ENCODE data around the gene OR5K3. TPM values are rescaled to one million over a fixed set of nuclear protein-coding genes. Genes with fewer than 3 reads are reported as not detected.

OR5K3 gene
- total and polyA plus RNA-seq, 9 of the 15 experiments (the other 6 are each of a cell fraction or from before 2014, with no cell fraction given) = not detected

GRCh38 chr3:98343647-98344507 is 46.6 kb upstream of the OR5K3 start:
- no peaks in the 10 kb centered on the region for H4K20me1 ChIP-seq (replicated peaks; ENCODE audit: control insufficient read depth, insufficient read depth, low read length)
- TF ChIP-seq CGGBP1 (CRISPR knock-in tag; IDR thresholded peaks at IDR 0.05) = no peak
- TF ChIP-seq RAD21 (CRISPR knock-in tag; conservative IDR thresholded peaks at IDR 0.05 in 1 of 2, IDR thresholded peaks at IDR 0.05 in 1 of 2) = peak in 1 of 2 experiments; percentile 40; a peak in 1 of 4 replicates
- TF ChIP-seq SMC3 (conservative IDR thresholded peaks at IDR 0.05; ENCODE audit: insufficient read depth, low read depth, low read length) = 0 out of 2 replicates have a peak, but pooled peaks have one; percentile 12
- no peak for TF ChIP-seq ZNF644 (tag; IDR thresholded peaks at IDR 0.05; ENCODE audit: low read depth)
- no peak for TF ChIP-seq MXI1 (IDR thresholded peaks at IDR 0.05; ENCODE audit: low read depth, low read length)
- no peak for TF ChIP-seq ZFP30 (CRISPR knock-in tag; IDR thresholded peaks at IDR 0.05; ENCODE audit: borderline replicate concordance)
- TF ChIP-seq ZKSCAN8 (CRISPR knock-in tag; IDR thresholded peaks at IDR 0.05) = no peak
- TF ChIP-seq POLR2AphosphoS5 (IDR thresholded peaks at IDR 0.05; ENCODE audit: control insufficient read depth, insufficient read depth, low read depth, low read length) = no peak
- TF ChIP-seq ZBTB12 (CRISPR knock-in tag; IDR thresholded peaks at IDR 0.05) = no peak
- no peak for TF ChIP-seq KLF1 (tag; IDR thresholded peaks at IDR 0.05)
- no peak for TF ChIP-seq RBM15 (IDR thresholded peaks at IDR 0.05; ENCODE audit: insufficient read depth, low read length)
- TF ChIP-seq CTCF (IDR thresholded peaks at IDR 0.05 in 2 of 3, conservative IDR thresholded peaks at IDR 0.05 in 1 of 3; ENCODE audit: insufficient read depth in 2 of 3, low read depth in 1 of 3, low read length in 3 of 3) = peak; percentile 47 to 66 (median 57); a peak in 5 of 6 replicates
- no peaks in the 10 kb centered on the region for H3K4me1 ChIP-seq (replicated peaks in 1 of 2; ENCODE audit: control insufficient read depth in 2 of 2, insufficient read depth in 2 of 2, low read length in 2 of 2)
- DNase-seq (ENCODE audit: extremely low read depth in 1 of 4, low spot score in 3 of 4) = peak; percentile 19 to 63 (median 28)
- no peaks in the 10 kb centered on the region for H3K9me1 ChIP-seq (ENCODE audit: control insufficient read depth, insufficient read depth, low read length)
- H3K9ac ChIP-seq (ENCODE audit: insufficient read depth in 1 of 2, low read depth in 2 of 2, low read length in 2 of 2) = no peak overlapping the region
- BruUV-seq (replicated peaks) = no TSS peak
- H3K9me3 ChIP-seq (replicated peaks; ENCODE audit: control insufficient read depth, insufficient read depth, low read depth, low read length) = no peaks in the 10 kb centered on the region
- no peak overlapping the region for H3K27ac ChIP-seq (ENCODE audit: extremely low read depth, low read depth, low read length)
- H3K79me2 ChIP-seq (ENCODE audit: control insufficient read depth, insufficient read depth, low read length) = no peaks in the 10 kb centered on the region
- H3K27me3 ChIP-seq (ENCODE audit: control insufficient read depth in 2 of 2, insufficient read depth in 2 of 2, low read length in 2 of 2) = no peaks in the 10 kb centered on the region
- H3K4me3 ChIP-seq = no peak overlapping the region
- no peak overlapping the region for H3K4me2 ChIP-seq (ENCODE audit: insufficient read depth, low read length)
- peak; percentile 75 for FAIRE-seq
- peak; percentile 74 for ATAC-seq
- no peak overlapping the region for H2AFZ ChIP-seq (ENCODE audit: low read depth, low read length)
- CTCF ChIA-PET (ENCODE audit: low intra/inter-chr PET ratio) = interaction anchor here (1.2 kb wide), 1 partner anchor 304 kb away, joined by 3 read pairs; no protein-coding TSS in a partner anchor
- H3K36me3 ChIP-seq (ENCODE audit: control insufficient read depth, insufficient read depth, low read length) = no peaks in the 10 kb centered on the region
- in situ Hi-C loops (cut with MboI) = no loop called here
- 1% methylated on average over 13 of the region's 13 CpGs for WGBS (ENCODE audit: insufficient coverage, low coverage, missing lambda C conversion rate)
- POLR2A ChIA-PET = no interaction called here
- intact Hi-C loops (cut with micrococcal nuclease) = loop anchor here (1.0 to 10.0 kb wide), 2 partner anchors 231 to 305 kb away; no protein-coding TSS in a partner anchor
